GM12873 (cell line): ENCODE data around the gene WWOX.

Experiments
- CTCF ChIP-seq: IDR thresholded peaks from 2 replicates; pipeline ENCODE4 v1.5.1; 2012; ENCODE audit warnings: low read depth, mild to moderate bottlenecking, moderate library complexity, low read length, control low read depth; ENCODE audit not compliant: insufficient read depth; ENCODE audit errors: missing control alignments

WWOX gene

GRCh38 chr16:78494105-78494504 is 394.7 kb downstream of the WWOX start:
- TF ChIP-seq CTCF, result no peak

GRCh38 chr16:78494674-78495073 is 395.2 kb downstream of the WWOX start:
- no peak for TF ChIP-seq CTCF

GRCh38 chr16:78496189-78496588 is 396.7 kb downstream of the WWOX start:
- no peak for TF ChIP-seq CTCF

GRCh38 chr16:78499399-78499798 is 399.9 kb downstream of the WWOX start:
- TF ChIP-seq CTCF, result no peak

GRCh38 chr16:78500659-78501270 is 401.3 kb downstream of the WWOX start:
- TF ChIP-seq CTCF, result no peak

GRCh38 chr16:78501744-78502143 is 402.3 kb downstream of the WWOX start:
- TF ChIP-seq CTCF, result no peak

- no peak for TF ChIP-seq CTCF
Observed at GRCh38 chr16:78502812-78503350, 403.4 kb downstream of the WWOX start.
